Mesendoderm (in vitro differentiated cells): Measurements from ENCODE around the gene FOXC1.

Experiments
- DNase-seq: peaks from one replicate; pipeline ENCODE4 v3.0.0; 2013
- H2AK5ac ChIP-seq: 2 replicates; pipeline ENCODE4 v1.6.1; 2013; ENCODE audit warnings: low read length, inconsistent platforms
- H2BK120ac ChIP-seq: 2 replicates; pipeline ENCODE4 v1.6.1; 2013; ENCODE audit warnings: low read depth, mild to moderate bottlenecking, low read length, moderate library complexity, mixed read lengths
- H2BK15ac ChIP-seq: replicated peaks from 2 replicates; pipeline ENCODE4 v1.6.1; 2013; ENCODE audit warnings: low read depth, mild to moderate bottlenecking, moderate library complexity
- H2BK5ac ChIP-seq: 2 replicates; pipeline ENCODE4 v1.6.1; 2013; ENCODE audit warnings: low read length, inconsistent platforms
- H3K18ac ChIP-seq: 2 replicates; pipeline ENCODE4 v1.6.1; 2013; ENCODE audit warnings: mild to moderate bottlenecking, low read length, mixed read lengths
- H3K23ac ChIP-seq: one replicate; pipeline ENCODE4 v1.6.1; 2013; ENCODE audit warnings: low read length
- H3K27ac ChIP-seq: 2 replicates; pipeline ENCODE4 v1.5.1; 2013; ENCODE audit warnings: low read depth, mild to moderate bottlenecking, inconsistent platforms, low read length, moderate library complexity
- H3K27me3 ChIP-seq: 2 replicates; pipeline ENCODE4 v1.6.1; 2013; ENCODE audit warnings: low read length, control low read depth, mild to moderate bottlenecking, inconsistent platforms; ENCODE audit not compliant: insufficient read depth, poor library complexity
- H3K36me3 ChIP-seq: 2 replicates; pipeline ENCODE4 v1.6.1; 2013; ENCODE audit warnings: low read length, inconsistent platforms; ENCODE audit not compliant: control insufficient read depth, insufficient read depth
- H3K4ac ChIP-seq: one replicate; pipeline ENCODE4 v1.6.1; 2013; ENCODE audit warnings: low read depth, mild to moderate bottlenecking, low read length, moderate library complexity
- H3K4me1 ChIP-seq: 2 replicates; pipeline ENCODE4 v1.6.1; 2013; ENCODE audit warnings: low read depth, low read length, inconsistent platforms; ENCODE audit not compliant: control insufficient read depth
- H3K4me2 ChIP-seq: 2 replicates; pipeline ENCODE4 v1.6.1; 2013; ENCODE audit warnings: low read length
- H3K4me3 ChIP-seq: 2 replicates; pipeline ENCODE4 v1.5.1; 2013; ENCODE audit warnings: mild to moderate bottlenecking, low read length
- H3K56ac ChIP-seq: one replicate; pipeline ENCODE4 v1.6.1; 2013; ENCODE audit warnings: low read length
- H3K79me1 ChIP-seq: 2 replicates; pipeline ENCODE4 v1.6.1; 2013; ENCODE audit warnings: low read length, inconsistent platforms
- H3K79me2 ChIP-seq: 2 replicates; pipeline ENCODE4 v1.6.1; 2013; ENCODE audit warnings: mild to moderate bottlenecking, low read length; ENCODE audit not compliant: control insufficient read depth, insufficient read depth
- H3K9ac ChIP-seq: 2 replicates; pipeline ENCODE4 v1.6.1; 2013; ENCODE audit warnings: low read length, inconsistent platforms
- H4K5ac ChIP-seq: one replicate; pipeline ENCODE4 v1.6.1; 2013; ENCODE audit warnings: low read length
- H4K8ac ChIP-seq: one replicate; pipeline ENCODE4 v1.6.1; 2013; ENCODE audit warnings: low read depth, mild to moderate bottlenecking, control low read depth, low read length, moderate library complexity
- WGBS: extraction: QIAGEN DNeasy Blood & Tissue Kit; methylation state at CpG from one replicate; pipeline ENCODE4 v1.1.7; 2013; ENCODE audit warnings: low lambda C conversion rate, missing lambda C conversion rate; ENCODE audit not compliant: insufficient coverage; ENCODE audit errors: extremely low coverage; 5-methylcytosine and 5-hydroxymethylcytosine counted together

FOXC1 gene

GRCh38 chr6:1605893-1606779 is 3.6 kb upstream of the FOXC1 start:
- Histone ChIP-seq H3K79me2 (no peaks in the 10 kb centered on the region), H4K5ac (no peak overlapping the region), H3K4ac (no peak overlapping the region), H3K9ac (no peak overlapping the region), H3K56ac (peak overlapping the region; percentile 44), H3K36me3 (no peaks in the 10 kb centered on the region), H2BK120ac (no peak overlapping the region), H2BK5ac (no peak overlapping the region), H3K18ac (no peak overlapping the region), H3K4me2 (no peak overlapping the region), H3K4me3 (no peak overlapping the region), H3K23ac (no peak overlapping the region), H4K8ac (no peak overlapping the region), H2AK5ac (no peak overlapping the region), H3K4me1 (peaks cover 11% of the 10 kb centered on the region), H2BK15ac (no peak overlapping the region), H3K79me1 (no peaks in the 10 kb centered on the region), H3K27ac (no peak overlapping the region), H3K27me3 (peaks cover 26% of the 10 kb centered on the region)
- DNase-seq: no peak
- WGBS: no CpG with 5 or more reads among the region's 26 CpGs

- DNase-seq: peak; percentile 85
- Histone ChIP-seq H3K56ac (peak overlapping the region; percentile 44), H2AK5ac (no peak overlapping the region), H3K18ac (no peak overlapping the region), H4K8ac (no peak overlapping the region), H3K4me1 (peaks cover 11% of the 10 kb centered on the region), H2BK15ac (no peak overlapping the region), H2BK120ac (no peak overlapping the region), H2BK5ac (no peak overlapping the region), H3K36me3 (no peaks in the 10 kb centered on the region), H3K79me1 (no peaks in the 10 kb centered on the region), H3K4me3 (no peak overlapping the region), H3K27me3 (peaks cover 32% of the 10 kb centered on the region), H3K4ac (no peak overlapping the region), H3K4me2 (peak overlapping the region; percentile 64), H4K5ac (no peak overlapping the region), H3K79me2 (no peaks in the 10 kb centered on the region), H3K27ac (no peak overlapping the region), H3K9ac (no peak overlapping the region), H3K23ac (no peak overlapping the region)
- WGBS: no CpG with 5 or more reads among the region's 22 CpGs
These were observed 2.8 kb upstream of the FOXC1 start for GRCh38 chr6:1606780-1607515.

- Histone ChIP-seq H3K4me1 (peaks cover 11% of the 10 kb centered on the region), H2BK5ac (no peak overlapping the region), H2BK120ac (no peak overlapping the region), H3K79me2 (no peaks in the 10 kb centered on the region), H3K4me3 (no peak overlapping the region), H2AK5ac (no peak overlapping the region), H3K56ac (peak overlapping the region; percentile 67), H4K8ac (no peak overlapping the region), H3K36me3 (no peaks in the 10 kb centered on the region), H4K5ac (no peak overlapping the region), H2BK15ac (no peak overlapping the region), H3K79me1 (no peaks in the 10 kb centered on the region), H3K27ac (no peak overlapping the region), H3K4ac (no peak overlapping the region), H3K27me3 (peaks cover 37% of the 10 kb centered on the region), H3K23ac (no peak overlapping the region), H3K4me2 (peak overlapping the region; percentile 64), H3K18ac (peak overlapping the region; percentile 69), H3K9ac (peak overlapping the region; percentile 9)
- WGBS: no CpG with 5 or more reads among the region's 32 CpGs
- DNase-seq: peak; percentile 90
These were observed 2.0 kb upstream of the FOXC1 start for GRCh38 chr6:1607516-1608221.

GRCh38 chr6:1608222-1609040 is 1.3 kb upstream of the FOXC1 start:
- H3K4me3 ChIP-seq: no peak overlapping the region

GRCh38 chr6:1609041-1609647 is 571 bp upstream of the FOXC1 start:
- peak overlapping the region; percentile 51 for H2BK120ac ChIP-seq
- H4K5ac ChIP-seq: no peak overlapping the region
- H3K4me1 ChIP-seq: peaks cover 11% of the 10 kb centered on the region
- H3K56ac ChIP-seq: peak overlapping the region; percentile 82
- H2BK15ac ChIP-seq: no peak overlapping the region
- H3K23ac ChIP-seq: no peak overlapping the region
- H3K18ac ChIP-seq: peak overlapping the region; percentile 78
- H2BK5ac ChIP-seq: no peak overlapping the region
- peak; percentile 63 for DNase-seq
- H3K79me1 ChIP-seq: no peaks in the 10 kb centered on the region
- peak overlapping the region; percentile 51 for H3K4me2 ChIP-seq
- H2AK5ac ChIP-seq: no peak overlapping the region
- no peak overlapping the region for H3K4me3 ChIP-seq
- no peak overlapping the region for H3K27ac ChIP-seq
- peak overlapping the region; percentile 67 for H3K9ac ChIP-seq
- H4K8ac ChIP-seq: no peak overlapping the region
- peaks cover 41% of the 10 kb centered on the region for H3K27me3 ChIP-seq
- WGBS: no CpG with 5 or more reads among the region's 58 CpGs
- H3K36me3 ChIP-seq: no peaks in the 10 kb centered on the region
- H3K79me2 ChIP-seq: no peaks in the 10 kb centered on the region
- peak overlapping the region; percentile 48 for H3K4ac ChIP-seq

More at GRCh38 chr6:1608222-1609040, 1.3 kb upstream of the FOXC1 start:
- no peak overlapping the region for H3K4ac ChIP-seq
- H3K27me3 ChIP-seq: peaks cover 39% of the 10 kb centered on the region
- H3K79me2 ChIP-seq: no peaks in the 10 kb centered on the region
- peak overlapping the region; percentile 56 for H3K56ac ChIP-seq
- H2AK5ac ChIP-seq: no peak overlapping the region
- no peaks in the 10 kb centered on the region for H3K36me3 ChIP-seq
- H3K79me1 ChIP-seq: no peaks in the 10 kb centered on the region
- H2BK15ac ChIP-seq: no peak overlapping the region
- H3K27ac ChIP-seq: no peak overlapping the region
- no peak overlapping the region for H4K5ac ChIP-seq
- H2BK5ac ChIP-seq: no peak overlapping the region
- H3K4me1 ChIP-seq: peaks cover 11% of the 10 kb centered on the region
- H2BK120ac ChIP-seq: peak overlapping the region; percentile 18
- no CpG with 5 or more reads among the region's 59 CpGs for WGBS
- peak; percentile 50 for DNase-seq
- no peak overlapping the region for H3K23ac ChIP-seq
- peak overlapping the region; percentile 78 for H3K18ac ChIP-seq
- H4K8ac ChIP-seq: no peak overlapping the region
- H3K9ac ChIP-seq: peak overlapping the region; percentile 7
- H3K4me2 ChIP-seq: peak overlapping the region; percentile 64
